Esophagus (tissue), 2 donors: ENCODE results near the gene SMCHD1. TPM values are rescaled to one million over a fixed set of nuclear protein-coding genes. Genes with fewer than 3 reads are reported as not detected.
"Not testable (repeated sequence)": the region's sequence is repeated elsewhere in the genome, so short reads cannot be mapped to it uniquely, and the experiment has no call there.

Experiments
- H3K27ac ChIP-seq, 2 donors: one replicate each; pipeline ENCODE4 v1.5.1; 2013; ENCODE audit warnings: low read depth in 2 of 2, mild to moderate bottlenecking in 2 of 2, inconsistent platforms in 1 of 2, low read length in 1 of 2, moderate library complexity in 1 of 2
- H3K27me3 ChIP-seq, 2 donors: one replicate each; pipeline ENCODE4 v1.6.1; 2013; ENCODE audit warnings: low read length in 2 of 2, control low read depth in 1 of 2, mild to moderate bottlenecking in 1 of 2; ENCODE audit not compliant: insufficient read depth in 2 of 2, control insufficient read depth in 1 of 2
- H3K36me3 ChIP-seq, 2 donors: one replicate each; pipeline ENCODE4 v1.6.1; 2013; ENCODE audit warnings: low read length in 1 of 2; ENCODE audit not compliant: control insufficient read depth in 2 of 2, insufficient read depth in 2 of 2
- H3K4me1 ChIP-seq, 2 donors: one replicate each; pipeline ENCODE4 v1.6.1; 2013; ENCODE audit warnings: low read length in 1 of 2; ENCODE audit not compliant: control insufficient read depth in 2 of 2, insufficient read depth in 2 of 2
- H3K4me3 ChIP-seq, 2 donors: one replicate each; pipeline ENCODE4 v1.5.1; 2013; ENCODE audit warnings: low read length in 2 of 2, mild to moderate bottlenecking in 2 of 2, low read depth in 1 of 2, moderate library complexity in 1 of 2
- H3K9me3 ChIP-seq, 2 donors: one replicate each; pipeline ENCODE4 v1.6.1; 2013; ENCODE audit warnings: mild to moderate bottlenecking in 2 of 2, low read depth in 1 of 2, low read length in 1 of 2, moderate library complexity in 1 of 2; ENCODE audit not compliant: control insufficient read depth in 2 of 2, insufficient read depth in 1 of 2
- WGBS, 2 donors: extraction: QIAGEN DNeasy Blood & Tissue Kit; methylation state at CpG; one replicate each; pipeline ENCODE4 v1.1.7; 2013; 5-methylcytosine and 5-hydroxymethylcytosine counted together
- polyA plus RNA-seq, 2 donors: library from polyadenylated mRNA; stranded (reverse); fragments of 200-250 nt; gene quantifications; one replicate each; pipeline ENCODE4 v1.2.3, GENCODE V29; 2013
- donor health status: healthy with polysubstance abuse.
- donor health status: Bipolar disorder and iron deficiency.

SMCHD1 gene
- polyA plus RNA-seq, 2 donors: 5.0 to 7.6 TPM

DNA sequence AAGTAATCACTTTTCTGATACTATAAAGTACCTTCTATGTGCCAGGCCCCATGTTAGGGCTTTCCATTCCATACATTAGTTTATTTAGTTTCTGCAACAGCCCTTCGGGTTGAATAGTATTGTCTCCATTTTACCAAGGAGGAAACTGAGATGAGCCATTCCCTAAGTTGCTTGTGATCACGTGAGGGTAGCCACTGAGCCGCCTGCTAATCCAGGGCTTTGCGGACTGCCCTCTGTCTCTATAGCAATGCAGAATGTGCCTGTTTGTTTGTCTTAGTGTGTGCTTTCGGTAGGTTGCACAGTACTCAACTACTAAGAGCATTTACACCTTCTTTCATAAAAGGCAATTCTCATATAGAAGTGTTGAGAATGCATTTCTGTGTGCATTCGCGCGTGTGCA, 196.2 kb downstream of the SMCHD1 start:
- Histone ChIP-seq H3K4me1 (peaks cover 3 to 4% of the 10 kb centered on the region in 2 donors), H3K27ac (no peak overlapping the region), H3K27me3 (peaks cover 10 to 13% of the 10 kb centered on the region in 2 donors), H3K36me3 (no peaks in the 10 kb centered on the region), H3K9me3 (no peaks in the 10 kb centered on the region), H3K4me3 (no peak overlapping the region)
- 88 to 89% methylated on average over 8 of the region's 8 CpGs for WGBS, 2 donors

DNA sequence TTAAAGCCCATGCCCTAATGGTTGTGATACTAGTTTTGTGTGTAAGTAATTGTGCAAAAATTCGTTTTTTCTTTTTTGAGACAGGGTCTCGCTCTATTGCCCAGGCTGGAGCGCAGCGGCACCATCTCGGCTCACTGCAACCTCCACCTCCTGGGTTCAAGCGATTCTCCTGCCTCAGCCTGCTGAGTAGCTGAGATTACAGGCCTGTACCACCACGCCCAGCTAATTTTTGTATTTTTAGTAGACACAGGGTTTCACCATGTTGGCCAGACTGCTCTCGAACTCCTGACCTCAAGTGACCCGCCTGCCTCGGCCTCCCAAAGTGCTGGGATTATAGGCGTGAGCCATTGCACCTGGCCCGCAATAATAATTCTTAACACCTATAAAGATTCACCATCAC, 196.9 kb downstream of the SMCHD1 start:
- not testable (repeated sequence) for H3K4me1 ChIP-seq, H3K9me3 ChIP-seq, H3K27me3 ChIP-seq, H3K27ac ChIP-seq, H3K36me3 ChIP-seq, H3K4me3 ChIP-seq
- 89 to 90% methylated on average over 12 of the region's 12 CpGs for WGBS, 2 donors

DNA sequence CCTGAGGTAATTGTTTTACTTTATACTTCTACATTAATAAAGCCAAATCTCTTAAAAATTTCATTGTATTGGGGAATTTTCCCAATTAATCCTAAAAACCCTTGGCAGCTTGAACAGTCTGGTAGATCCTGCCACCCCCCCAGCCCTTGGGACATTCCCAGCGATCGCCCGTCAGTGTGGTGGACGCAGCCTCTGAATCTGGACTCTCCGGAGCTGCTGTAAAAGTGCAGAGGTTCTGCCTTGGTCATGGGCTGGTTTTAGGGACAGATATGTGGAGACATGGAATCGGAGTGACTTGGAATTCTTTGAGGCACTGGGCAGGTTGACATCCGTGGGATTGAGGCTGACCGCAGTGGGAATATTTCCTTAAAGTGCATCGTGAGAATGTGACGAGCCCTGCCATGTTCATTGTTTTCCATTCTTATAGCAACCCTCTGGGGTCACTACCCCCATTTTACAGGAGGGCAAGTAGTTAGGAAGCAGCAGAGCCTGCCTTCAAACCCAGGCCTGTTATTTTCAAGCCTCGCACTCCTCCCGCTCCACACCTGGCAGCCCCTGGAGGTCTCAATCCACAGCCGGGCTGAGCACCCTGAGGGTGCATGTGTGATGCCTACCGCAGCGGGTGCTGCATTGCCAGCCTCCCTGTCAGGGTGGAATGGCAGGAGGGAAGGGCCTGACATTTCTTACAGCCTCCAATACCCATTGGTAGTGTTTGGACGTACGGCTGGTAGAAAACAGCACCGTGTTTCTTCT, 197.8 kb downstream of the SMCHD1 start:
- H3K9me3 ChIP-seq: no peaks in the 10 kb centered on the region
- no peak overlapping the region for H3K27ac ChIP-seq
- WGBS, 2 donors: 89 to 92% methylated on average over 18 of the region's 18 CpGs
- H3K27me3 ChIP-seq: no peaks in the 10 kb centered on the region
- H3K4me3 ChIP-seq: no peak overlapping the region
- no peaks in the 10 kb centered on the region for H3K4me1 ChIP-seq
- H3K36me3 ChIP-seq: no peaks in the 10 kb centered on the region

DNA sequence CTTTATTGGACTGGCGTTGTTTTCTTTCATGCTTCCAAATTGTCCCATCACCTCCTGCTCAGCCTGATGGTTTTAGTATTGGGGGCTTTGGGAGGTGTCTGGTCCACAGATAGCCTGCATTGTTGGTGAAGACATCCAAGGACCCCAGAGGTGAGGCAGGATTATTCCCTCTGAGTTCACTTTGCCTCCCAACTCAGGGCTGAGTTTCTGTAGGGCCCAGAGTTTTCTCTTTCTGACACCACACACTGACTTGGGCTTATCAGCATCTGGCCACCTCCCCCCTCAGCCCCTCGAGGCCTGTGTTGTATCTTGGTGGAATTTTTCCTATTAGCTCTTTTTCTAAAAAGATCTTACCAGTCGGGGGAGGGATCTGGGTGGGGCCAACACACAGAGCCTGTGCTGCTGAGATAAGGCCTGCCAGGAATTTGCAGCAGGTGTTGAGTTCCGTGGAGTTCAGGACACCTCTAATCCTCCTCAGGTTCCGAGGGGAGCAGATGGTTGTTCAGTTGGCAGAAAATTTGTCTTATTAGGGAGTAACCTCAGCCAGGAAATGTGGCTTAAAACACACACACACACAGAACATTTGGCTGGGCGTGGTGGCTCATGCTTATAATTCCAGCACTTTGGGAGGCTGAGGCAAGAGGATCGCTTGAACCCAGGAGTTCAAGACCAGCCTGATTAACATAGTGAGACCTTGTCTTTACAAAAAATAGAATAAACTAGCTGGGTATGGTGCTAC, 198.6 kb downstream of the SMCHD1 start:
- Histone ChIP-seq H3K27me3 (no peaks in the 10 kb centered on the region), H3K4me3 (no peak overlapping the region), H3K27ac (no peak overlapping the region), H3K9me3 (no peaks in the 10 kb centered on the region), H3K36me3 (no peaks in the 10 kb centered on the region), H3K4me1 (no peaks in the 10 kb centered on the region)
- 55% methylated on average over 7 of the region's 7 CpGs for WGBS, 2 donors

Other genes with a start within 250 kb of the SMCHD1 start
- gene METTL4, start 84.2 kb upstream of the SMCHD1 start, polyA plus RNA-seq: 1 to 10 TPM; 3.8 to 5.1 TPM
- gene NDC80, start 84.2 kb upstream of the SMCHD1 start, polyA plus RNA-seq: 1 to 10 TPM; 7.3 to 9.1 TPM
- 1 to 10 TPM; 1.3 to 2.0 TPM for gene EMILIN2, start 191.3 kb downstream of the SMCHD1 start, polyA plus RNA-seq